ENCODE results near the gene MYH4.

Gene MYH4

GRCh38 chr17:10458701-10459100, 10.7 kb downstream of the MYH4 start:
- no peak for DNase-seq (ENCODE audit: low spot score)
- no peak for TF ChIP-seq CTCF (IDR thresholded peaks at IDR 0.05; ENCODE audit: extremely low read depth, missing control alignments)

GRCh38 chr17:10457952-10458351, 11.4 kb downstream of the MYH4 start:
- DNase-seq (ENCODE audit: low spot score): no peak
- no peak for TF ChIP-seq CTCF (IDR thresholded peaks at IDR 0.05; ENCODE audit: extremely low read depth, missing control alignments)

GRCh38 chr17:10447026-10447931, 22.1 kb downstream of the MYH4 start:
- DNase-seq (ENCODE audit: low spot score): no peak
- no peak for TF ChIP-seq CTCF (IDR thresholded peaks at IDR 0.05; ENCODE audit: extremely low read depth, missing control alignments)

GRCh38 chr17:10439816-10440215, 29.5 kb downstream of the MYH4 start:
- DNase-seq (ENCODE audit: low spot score): no peak
- TF ChIP-seq CTCF (IDR thresholded peaks at IDR 0.05; ENCODE audit: extremely low read depth, missing control alignments): no peak

GRCh38 chr17:10435096-10435495, 34.3 kb downstream of the MYH4 start:
- no peak for DNase-seq (ENCODE audit: low spot score)

GRCh38 chr17:10429421-10430045, 39.8 kb downstream of the MYH4 start:
- no peak for DNase-seq (ENCODE audit: low spot score)
- no peak for TF ChIP-seq CTCF (IDR thresholded peaks at IDR 0.05; ENCODE audit: extremely low read depth, missing control alignments)

More at GRCh38 chr17:10435096-10435495, 34.3 kb downstream of the MYH4 start:
- no peak for TF ChIP-seq CTCF (IDR thresholded peaks at IDR 0.05; ENCODE audit: extremely low read depth, missing control alignments)

- DNase-seq (ENCODE audit: low spot score): no peak
- no peak for TF ChIP-seq CTCF (IDR thresholded peaks at IDR 0.05; ENCODE audit: extremely low read depth, missing control alignments)
These were observed 40.6 kb downstream of the MYH4 start for GRCh38 chr17:10428781-10429180.
